Kidney (tissue), 14 donors: ENCODE data around the gene MSI2. TPM values are rescaled to one million over a fixed set of nuclear protein-coding genes. Genes with fewer than 3 reads are reported as not detected.

Experiments
- DNase-seq, 5 donors: peaks; one replicate each; pipeline ENCODE4 v3.0.0-alpha.2; 2013 to 2020
- FAIRE-seq: peaks from 2 replicates; lab custom pipeline; 2012; peaks lifted over from hg19 to GRCh38; lab: Jason Lieb, UNC
- H3K27ac ChIP-seq, 2 donors: one replicate each; pipeline ENCODE4 v1.7.0; 2013; ENCODE audit warnings: low read depth in 2 of 2, low read length in 2 of 2, inconsistent platforms in 1 of 2
- H3K27me3 ChIP-seq: one replicate; pipeline ENCODE4 v1.7.1; 2013; ENCODE audit warnings: low read length, inconsistent platforms; ENCODE audit not compliant: control insufficient read depth, insufficient read depth
- H3K36me3 ChIP-seq, 3 donors: one replicate each; pipeline versions ENCODE4 v1.7.0 to v1.7.1; 2013; ENCODE audit warnings: low read length in 3 of 3, control low read depth in 1 of 3, inconsistent platforms in 1 of 3; ENCODE audit not compliant: insufficient read depth in 3 of 3, control insufficient read depth in 2 of 3
- H3K4me1 ChIP-seq, 3 donors: one replicate each; pipeline versions ENCODE4 v1.7.0 to v1.7.1; 2013; ENCODE audit warnings: low read length in 3 of 3, inconsistent platforms in 1 of 3, low read depth in 1 of 3; ENCODE audit not compliant: control insufficient read depth in 2 of 3, insufficient read depth in 2 of 3
- H3K4me3 ChIP-seq, 3 donors: one replicate each; pipeline versions ENCODE4 v1.7.0 to v1.8.1; 2013; ENCODE audit warnings: low read length in 3 of 3, control low read depth in 1 of 3, inconsistent platforms in 1 of 3
- H3K9ac ChIP-seq, 3 donors: one replicate each; pipeline versions ENCODE4 v1.7.0 to v1.7.1; 2013; ENCODE audit warnings: low read length in 3 of 3, control low read depth in 1 of 3, inconsistent platforms in 1 of 3
- H3K9me3 ChIP-seq, 3 donors: one replicate each; pipeline versions ENCODE4 v1.7.0 to v1.7.1; 2013; ENCODE audit warnings: low read length in 3 of 3, control low read depth in 1 of 3, inconsistent platforms in 1 of 3; ENCODE audit not compliant: control insufficient read depth in 2 of 3, insufficient read depth in 1 of 3
- CTCF ChIP-seq: IDR thresholded peaks from 3 replicates; pipeline ENCODE4 v1.5.1; 2012; ENCODE audit warnings: mild to moderate bottlenecking, moderate library complexity, borderline replicate concordance; ENCODE audit not compliant: insufficient read depth; ENCODE audit errors: extremely low read depth
- intact Hi-C: fragments of 100-400 bp; cut with DNase I; formaldehyde crosslinking; loops from one replicate; pipeline ENCODE4 v1.11.1; 2022
- polyA plus RNA-seq: library from polyadenylated mRNA; stranded (reverse); fragments of 350-450 nt; fragmentation: Illumina TruSeq; extraction: RNeasy Lipid Tissue Mini Kit (QIAGEN cat#74804); gene quantifications from one replicate; pipeline ENCODE4 v1.2.3, GENCODE V29; 2014; ENCODE audit warnings: low read depth, low replicate concordance; ENCODE audit not compliant: insufficient read depth
- total RNA-seq: library from RNA; stranded (reverse); fragmentation: NEBNext Ultra II Directional; extraction: Animal tissue kit (Norgen Biotek cat#: 25700); gene quantifications from one replicate; pipeline ENCODE4 v1.2.1, GENCODE V29; 2021
- donor health status: control.
- donor health status: control.
- donor health status: control.
- donor health status: control.
- donor health status: control.
- donor health status: DM: yes; HTN: yes; CAD: no.
- donor health status: Normal renal cell carcinoma (clear cell type).

The MSI2 gene
- total and polyA plus RNA-seq, 2 donors from 2014 or later: 69.2 to 151 TPM

GRCh38 chr17:57464191-57464864, 208.0 kb downstream of the MSI2 start:
- H3K9ac ChIP-seq: no peak overlapping the region
- no peaks in the 10 kb centered on the region for H3K36me3 ChIP-seq
- no peak overlapping the region for H3K4me3 ChIP-seq
- intact Hi-C loops: no loop called here
- H3K27ac ChIP-seq: no peak overlapping the region
- TF ChIP-seq CTCF: no peak
- DNase-seq: no peak
- no peaks in the 10 kb centered on the region for H3K27me3 ChIP-seq
- H3K9me3 ChIP-seq: no peaks in the 10 kb centered on the region
- H3K4me1 ChIP-seq: peaks cover 7 to 15% (median 11%) of the 10 kb centered on the region in 3 donors
- no peak for FAIRE-seq

- Histone ChIP-seq H3K4me1 (peaks cover 7 to 13% (median 11%) of the 10 kb centered on the region in 3 donors), H3K27me3 (no peaks in the 10 kb centered on the region), H3K27ac (peak overlapping the region in 1 of 2 donors; percentile 26), H3K9ac (no peak overlapping the region), H3K9me3 (no peaks in the 10 kb centered on the region), H3K36me3 (no peaks in the 10 kb centered on the region), H3K4me3 (no peak overlapping the region)
- TF ChIP-seq CTCF: no peak
- FAIRE-seq: no peak
- peak in 1 of 5 donors; percentile 63 for DNase-seq
- intact Hi-C loops: no loop called here
Observed at GRCh38 chr17:57465610-57466009, 209.3 kb downstream of the MSI2 start.

GRCh38 chr17:57466017-57466471, 209.7 kb downstream of the MSI2 start:
- H3K9ac ChIP-seq: no peak overlapping the region
- H3K27me3 ChIP-seq: no peaks in the 10 kb centered on the region
- no peaks in the 10 kb centered on the region for H3K9me3 ChIP-seq
- H3K4me1 ChIP-seq: peaks cover 7 to 11% (median 11%) of the 10 kb centered on the region in 3 donors
- no peak for FAIRE-seq
- no peaks in the 10 kb centered on the region for H3K36me3 ChIP-seq
- H3K27ac ChIP-seq: no peak overlapping the region
- H3K4me3 ChIP-seq: no peak overlapping the region
- no peak for TF ChIP-seq CTCF
- DNase-seq: peak in 1 of 5 donors; percentile 47
- intact Hi-C loops: no loop called here

GRCh38 chr17:57466521-57466920, 210.2 kb downstream of the MSI2 start:
- H3K4me1 ChIP-seq: peaks cover 7 to 11% (median 11%) of the 10 kb centered on the region in 3 donors
- H3K36me3 ChIP-seq: no peaks in the 10 kb centered on the region
- H3K27me3 ChIP-seq: no peaks in the 10 kb centered on the region
- no peak overlapping the region for H3K27ac ChIP-seq
- intact Hi-C loops: no loop called here
- H3K9ac ChIP-seq: no peak overlapping the region
- FAIRE-seq: no peak
- H3K9me3 ChIP-seq: no peaks in the 10 kb centered on the region
- no peak for TF ChIP-seq CTCF
- H3K4me3 ChIP-seq: no peak overlapping the region
- DNase-seq: no peak
